IMR-90 (cell line): ENCODE results near the gene CEACAM6.

ENCODE experiments used
- BHLHE40 ChIP-seq: fragments of 150-350 bp; IDR thresholded peaks from 2 replicates; pipeline ENCODE4 v1.6.1; 2016; ENCODE audit warnings: mild to moderate bottlenecking, low read depth, low read length
- CEBPB ChIP-seq: IDR thresholded peaks from 2 replicates; pipeline ENCODE4 v1.6.1; 2012; ENCODE audit warnings: low read depth, low read length, improper control_type of control experiment
- CHD1 ChIP-seq: IDR thresholded peaks from 2 replicates; pipeline ENCODE4 v1.6.1; 2012; ENCODE audit warnings: low read depth, low read length, improper control_type of control experiment
- FOS ChIP-seq: fragments of 150-350 bp; IDR thresholded peaks from 2 replicates; pipeline ENCODE4 v1.6.1; 2016; ENCODE audit warnings: low read depth, low read length
- MAFK ChIP-seq: IDR thresholded peaks from 2 replicates; pipeline ENCODE4 v1.6.1; 2012; ENCODE audit warnings: low read depth, low read length, improper control_type of control experiment
- MAZ ChIP-seq: IDR thresholded peaks from 2 replicates; pipeline ENCODE4 v1.6.1; 2012; ENCODE audit warnings: low read depth, mild to moderate bottlenecking, low read length, improper control_type of control experiment, moderate library complexity, borderline replicate concordance
- MXI1 ChIP-seq: IDR thresholded peaks from 2 replicates; pipeline ENCODE4 v1.6.1; 2012; ENCODE audit warnings: low read depth, mild to moderate bottlenecking, low read length, moderate library complexity, borderline replicate concordance
- POLR2A ChIP-seq: IDR thresholded peaks from 2 replicates; pipeline ENCODE4 v1.6.1; 2012; ENCODE audit warnings: mild to moderate bottlenecking, low read depth, low read length
- RAD21 ChIP-seq: IDR thresholded peaks from 2 replicates; pipeline ENCODE4 v1.6.1; 2012; ENCODE audit warnings: low read length, improper control_type of control experiment
- RCOR1 ChIP-seq: IDR thresholded peaks from 2 replicates; pipeline ENCODE4 v1.6.1; 2012; ENCODE audit warnings: mild to moderate bottlenecking, low read length, improper control_type of control experiment; ENCODE audit not compliant: insufficient replicate concordance
- RFX5 ChIP-seq: IDR thresholded peaks from 2 replicates; pipeline ENCODE4 v1.8.0; 2012; ENCODE audit warnings: low read depth, mild to moderate bottlenecking, low read length, moderate library complexity
- SMC3 ChIP-seq: fragments of 150-350 bp; IDR thresholded peaks from 2 replicates; pipeline ENCODE4 v1.6.1; 2016; ENCODE audit warnings: low read depth, mild to moderate bottlenecking, antibody characterized with exemption, low read length, moderate library complexity
- TF ChIP-seq, protein P1 (sequence below): conservative IDR thresholded peaks from 2 replicates; pipeline ENCODE4 v1.5.1; 2012; ENCODE audit warnings: mild to moderate bottlenecking, low read depth, low read length, improper control_type of control experiment
- TF ChIP-seq, protein P2 (sequence below): fragments of 150-350 bp; IDR thresholded peaks from 2 replicates; pipeline ENCODE4 v1.6.1; 2017; ENCODE audit warnings: mild to moderate bottlenecking, antibody characterized with exemption, low read length, low read depth

DNA sequence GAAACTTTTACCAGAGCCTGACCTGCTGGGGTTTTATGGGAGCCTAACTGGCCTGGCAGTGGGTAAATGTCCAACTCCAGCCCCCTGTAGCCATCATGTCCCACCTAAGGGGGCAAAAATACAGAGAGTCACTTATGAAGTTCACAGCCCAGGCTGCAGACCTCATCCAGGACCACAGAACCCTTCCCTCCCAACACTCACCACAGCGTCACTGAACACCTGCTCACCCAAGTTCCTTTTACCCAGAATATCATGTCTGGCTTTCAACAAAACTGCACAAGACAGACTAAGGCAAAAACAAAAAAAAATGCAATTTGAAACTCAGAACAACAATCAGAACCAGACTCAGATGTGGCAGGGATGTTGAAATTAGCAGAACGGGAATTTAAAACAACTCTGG is 47.4 kb downstream of the CEACAM6 start:
- TF ChIP-seq, protein P1, sequence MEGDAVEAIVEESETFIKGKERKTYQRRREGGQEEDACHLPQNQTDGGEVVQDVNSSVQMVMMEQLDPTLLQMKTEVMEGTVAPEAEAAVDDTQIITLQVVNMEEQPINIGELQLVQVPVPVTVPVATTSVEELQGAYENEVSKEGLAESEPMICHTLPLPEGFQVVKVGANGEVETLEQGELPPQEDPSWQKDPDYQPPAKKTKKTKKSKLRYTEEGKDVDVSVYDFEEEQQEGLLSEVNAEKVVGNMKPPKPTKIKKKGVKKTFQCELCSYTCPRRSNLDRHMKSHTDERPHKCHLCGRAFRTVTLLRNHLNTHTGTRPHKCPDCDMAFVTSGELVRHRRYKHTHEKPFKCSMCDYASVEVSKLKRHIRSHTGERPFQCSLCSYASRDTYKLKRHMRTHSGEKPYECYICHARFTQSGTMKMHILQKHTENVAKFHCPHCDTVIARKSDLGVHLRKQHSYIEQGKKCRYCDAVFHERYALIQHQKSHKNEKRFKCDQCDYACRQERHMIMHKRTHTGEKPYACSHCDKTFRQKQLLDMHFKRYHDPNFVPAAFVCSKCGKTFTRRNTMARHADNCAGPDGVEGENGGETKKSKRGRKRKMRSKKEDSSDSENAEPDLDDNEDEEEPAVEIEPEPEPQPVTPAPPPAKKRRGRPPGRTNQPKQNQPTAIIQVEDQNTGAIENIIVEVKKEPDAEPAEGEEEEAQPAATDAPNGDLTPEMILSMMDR = no peak
- TF ChIP-seq SMC3 (no peak), RAD21 (no peak), FOS (no peak), POLR2A (no peak), MAZ (no peak), MXI1 (no peak), CEBPB (no peak), BHLHE40 (no peak), RFX5 (no peak), CHD1 (no peak), RCOR1 (no peak), MAFK (no peak)
- TF ChIP-seq, protein P2, sequence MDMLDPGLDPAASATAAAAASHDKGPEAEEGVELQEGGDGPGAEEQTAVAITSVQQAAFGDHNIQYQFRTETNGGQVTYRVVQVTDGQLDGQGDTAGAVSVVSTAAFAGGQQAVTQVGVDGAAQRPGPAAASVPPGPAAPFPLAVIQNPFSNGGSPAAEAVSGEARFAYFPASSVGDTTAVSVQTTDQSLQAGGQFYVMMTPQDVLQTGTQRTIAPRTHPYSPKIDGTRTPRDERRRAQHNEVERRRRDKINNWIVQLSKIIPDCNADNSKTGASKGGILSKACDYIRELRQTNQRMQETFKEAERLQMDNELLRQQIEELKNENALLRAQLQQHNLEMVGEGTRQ = no peak
